DMS114 treated with DMSO at 0.1 percent for 48 hours (cell line): ENCODE measurements around the gene SERTAD3.
A peak's percentile ranks its signal among the peaks of the same experiment; 100 is the strongest.

Experiments used
- DNase-seq: peaks from one replicate; lab custom pipeline; 2025; ENCODE audit not compliant: unreplicated experiment; lab: John Stamatoyannopoulos, UW

Gene SERTAD3

GRCh38 chr19:40425450-40426287 is 18.5 kb downstream of the SERTAD3 start, which contains the start of gene SERTAD1:
Gene SERTAD1 (minus strand): TSS chr19:40425992. CDS start chr19:40423546, 2,446 bp downstream.
- peak; percentile 99 for DNase-seq

GRCh38 chr19:40424637-40425449 is 19.3 kb downstream of the SERTAD3 start:
- peak; percentile 53 for DNase-seq

GRCh38 chr19:40423938-40424337 is 20.2 kb downstream of the SERTAD3 start:
- DNase-seq, result no peak

- DNase-seq, result no peak
Observed at GRCh38 chr19:40422748-40423566, 21.2 kb downstream of the SERTAD3 start.

- no peak for DNase-seq
Observed at GRCh38 chr19:40421993-40422747, 22.0 kb downstream of the SERTAD3 start.

- peak; percentile 85 for DNase-seq
Observed at GRCh38 chr19:40420766-40421765, 23.1 kb downstream of the SERTAD3 start.

GRCh38 chr19:40420451-40420765 is 23.7 kb downstream of the SERTAD3 start:
- DNase-seq, result no peak

GRCh38 chr19:40419780-40420179 is 24.4 kb downstream of the SERTAD3 start:
- DNase-seq, result no peak

GRCh38 chr19:40419066-40419612 is 25.0 kb downstream of the SERTAD3 start:
- DNase-seq, result no peak

- no peak for DNase-seq
Observed at GRCh38 chr19:40418040-40418439, 26.1 kb downstream of the SERTAD3 start.

- DNase-seq, result no peak
Observed at GRCh38 chr19:40417643-40417981, 26.5 kb downstream of the SERTAD3 start.

GRCh38 chr19:40416918-40417642 is 27.1 kb downstream of the SERTAD3 start:
- DNase-seq, result no peak

GRCh38 chr19:40415768-40416167 is 28.4 kb downstream of the SERTAD3 start:
- no peak for DNase-seq

GRCh38 chr19:40414542-40415535 is 29.3 kb downstream of the SERTAD3 start:
- DNase-seq, result no peak

- DNase-seq, result no peak
Observed at GRCh38 chr19:40413291-40413845, 30.8 kb downstream of the SERTAD3 start, which contains the start of gene PRX. Gene PRX (minus strand): TSS chr19:40413378. CDS start chr19:40407932, 5,446 bp downstream.

- DNase-seq, result no peak
Observed at GRCh38 chr19:40412866-40413265, 31.3 kb downstream of the SERTAD3 start.

- no peak for DNase-seq
Observed at GRCh38 chr19:40411958-40412499, 32.1 kb downstream of the SERTAD3 start.
